Measurements from ENCODE around the gene TAF1A. TPM values are rescaled to one million over a fixed set of nuclear protein-coding genes. Genes with fewer than 3 reads are reported as not detected.

TAF1A gene
- total RNA-seq (2022; extraction: Qiagen RNA extraction; ENCODE audit: low read depth): 8.6 to 12.8 TPM (median 12.0 TPM) in 5 replicates

DNA sequence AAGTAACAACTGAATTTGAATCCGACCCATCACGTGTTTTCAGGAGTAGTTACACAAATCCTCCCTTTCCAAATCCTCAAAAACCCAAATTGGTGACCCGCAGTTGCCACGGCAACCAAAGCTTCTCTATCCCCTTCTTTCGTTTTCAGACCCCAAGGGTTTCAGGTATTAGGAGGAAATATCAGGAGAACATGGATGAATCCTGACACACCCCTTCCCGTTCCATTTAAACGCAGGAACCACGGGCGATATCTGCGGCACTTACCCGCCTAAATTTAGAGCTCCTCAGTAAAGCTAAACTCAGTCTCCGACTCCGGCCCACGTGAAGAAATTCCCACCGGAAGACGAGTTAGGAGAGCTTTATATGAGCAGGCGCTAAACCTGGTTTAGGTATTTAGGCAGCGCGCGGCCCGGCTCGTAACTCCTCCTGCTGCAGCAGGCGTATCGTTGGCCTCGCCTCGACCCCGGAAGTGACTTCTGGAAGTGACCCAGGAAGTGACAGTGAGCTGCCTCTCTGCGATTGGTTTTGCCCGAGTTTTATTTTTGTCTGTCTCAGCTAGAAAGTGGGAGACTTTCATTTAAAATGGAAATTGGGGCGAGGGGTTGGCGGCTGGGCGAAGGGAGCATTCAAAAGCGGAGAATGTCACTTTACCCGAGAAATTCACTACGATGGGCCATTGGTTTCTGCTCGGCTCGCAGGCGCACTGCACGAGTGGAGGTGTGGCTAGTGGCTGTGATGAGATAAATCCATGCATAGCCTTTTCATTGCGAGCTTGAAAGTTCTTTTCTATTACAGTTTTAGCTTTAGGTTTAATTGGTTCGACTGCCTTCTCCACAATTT, at the start of gene TAF1A:
Gene TAF1A, minus strand, starts transcription at position 472 of the 841 bp plus-strand sequence.

DNA sequence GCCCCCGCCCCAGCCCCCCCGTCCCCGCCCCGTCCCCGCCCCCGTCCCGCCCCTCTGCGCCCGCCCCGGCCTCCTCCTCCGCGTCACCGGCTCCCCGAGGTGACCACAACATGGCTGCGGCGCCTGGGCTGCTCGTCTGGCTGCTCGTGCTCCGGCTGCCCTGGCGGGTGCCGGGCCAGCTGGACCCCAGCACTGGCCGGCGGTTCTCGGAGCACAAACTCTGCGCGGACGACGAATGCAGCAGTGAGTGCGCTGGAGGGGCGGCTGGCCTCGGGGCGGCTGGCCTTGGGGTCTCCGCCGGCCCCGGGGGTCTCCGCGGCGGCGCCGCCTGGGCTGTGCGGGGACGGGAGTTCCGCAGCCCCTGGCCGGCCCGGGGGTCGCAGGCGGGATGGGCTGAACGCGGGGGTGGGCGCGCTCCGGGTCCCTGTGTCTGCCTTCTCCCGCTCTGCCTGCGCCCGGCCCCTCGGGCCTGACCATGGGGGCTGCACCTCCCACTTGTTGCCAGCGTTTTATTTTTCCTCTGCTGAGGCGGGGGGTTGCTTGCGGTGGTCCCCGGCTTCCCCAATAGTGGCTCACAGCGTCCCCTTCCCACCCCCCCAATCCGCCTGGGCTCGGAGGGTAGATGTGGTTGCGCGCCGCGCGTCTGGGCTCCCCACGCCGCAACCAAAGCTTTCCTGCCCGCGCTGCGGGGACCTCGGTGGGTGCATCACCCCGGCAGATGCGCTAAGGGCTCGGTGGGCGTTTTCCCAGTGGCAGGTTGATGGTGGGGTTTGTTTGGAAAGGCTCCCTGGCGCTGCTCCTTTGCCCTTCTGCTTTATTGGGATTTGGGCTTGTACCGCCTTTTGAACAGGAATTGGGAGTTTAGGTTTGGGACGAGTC, 28.5 kb upstream of the TAF1A start, which contains the start of gene MIA3:
Gene MIA3, plus strand, starts transcription at position 97 of the 879 bp plus-strand sequence. Its CDS starts 14 bp downstream, at position 111.

DNA sequence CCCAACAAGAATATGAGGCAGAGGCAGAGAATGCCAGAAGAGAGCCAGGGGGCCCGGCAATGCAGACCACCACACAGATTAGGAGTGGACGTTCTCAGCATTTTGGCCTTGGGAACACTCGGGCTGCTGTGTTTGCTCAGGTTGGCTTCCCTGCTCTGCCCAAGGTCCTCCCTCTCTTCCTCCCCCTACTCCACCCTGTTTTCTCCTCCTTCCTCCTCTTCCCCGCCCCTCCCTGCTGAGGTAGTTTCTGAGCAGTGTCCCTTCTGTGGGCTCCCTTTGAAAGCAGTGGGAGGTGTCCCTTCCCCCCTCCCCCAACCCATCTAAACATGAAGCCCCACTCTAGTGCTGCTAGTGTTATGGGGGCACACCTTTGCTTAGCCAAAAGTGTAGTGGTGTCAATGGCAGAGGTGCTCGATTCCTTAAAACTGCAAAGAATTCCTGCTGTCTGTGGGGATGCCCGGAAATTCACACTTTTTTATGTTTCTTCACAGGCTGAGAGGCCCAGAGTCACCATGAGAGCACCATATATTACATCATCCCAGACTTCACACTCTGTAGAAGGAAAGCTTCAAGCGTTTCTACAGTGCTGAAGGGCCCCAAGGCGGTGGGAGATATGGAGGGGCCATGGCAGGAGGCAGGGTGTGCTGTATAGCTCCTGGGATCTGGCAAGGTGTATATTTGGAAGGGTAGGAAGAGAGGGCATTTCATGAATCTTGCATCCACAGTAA, 41.6 kb downstream of the TAF1A start, which contains the start of gene HHIPL2:
Gene HHIPL2, minus strand, starts transcription at position 161 of the 728 bp plus-strand sequence. Its CDS starts 60 bp downstream, at position 101.

Other genes with a start within 250 kb of the TAF1A start
- 9.3 to 12.1 TPM (median 10.8 TPM) in 5 replicates for gene HHIPL2, start 41.8 kb downstream of the TAF1A start, total RNA-seq (2022; extraction: Qiagen RNA extraction; ENCODE audit: low read depth)
- gene MIA3, start 28.2 kb upstream of the TAF1A start, total RNA-seq (2022; extraction: Qiagen RNA extraction; ENCODE audit: low read depth): 19.5 to 22.6 TPM (median 22.3 TPM) in 5 replicates
- 40.0 to 70.0 TPM (median 67.4 TPM) in 5 replicates for gene AIDA, start 122.6 kb upstream of the TAF1A start, total RNA-seq (2022; extraction: Qiagen RNA extraction; ENCODE audit: low read depth)
- 11.3 to 23.0 TPM (median 20.5 TPM) in 5 replicates for gene BROX, start 122.6 kb upstream of the TAF1A start, total RNA-seq (2022; extraction: Qiagen RNA extraction; ENCODE audit: low read depth)
- gene FAM177B, start 147.3 kb upstream of the TAF1A start, total RNA-seq (2022; extraction: Qiagen RNA extraction; ENCODE audit: low read depth): not detected in 5 replicates
- 1.4 to 2.3 TPM (median 1.7 TPM) in 5 replicates for gene DISP1, start 225.1 kb upstream of the TAF1A start, total RNA-seq (2022; extraction: Qiagen RNA extraction; ENCODE audit: low read depth)